ENCODE measurements around the gene PKDCC.
"Not testable (repeated sequence)": the region's sequence is repeated elsewhere in the genome, so short reads cannot be mapped to it uniquely, and the experiment has no call there.

PKDCC gene

GRCh38 chr2:42030200-42030759 lies 17.5 kb upstream of the PKDCC start:
- no peak for DNase-seq (ENCODE audit: low read depth)

- no peak for DNase-seq (ENCODE audit: low read depth)
Observed at GRCh38 chr2:42030829-42031228, 17.0 kb upstream of the PKDCC start.

GRCh38 chr2:42031281-42032223 lies 16.3 kb upstream of the PKDCC start:
- no peak for DNase-seq (ENCODE audit: low read depth)

- DNase-seq (ENCODE audit: low read depth): no peak
Observed at GRCh38 chr2:42032224-42032620, 15.6 kb upstream of the PKDCC start.

GRCh38 chr2:42032745-42033144 lies 15.1 kb upstream of the PKDCC start:
- no peak for DNase-seq (ENCODE audit: low read depth)

- DNase-seq (ENCODE audit: low read depth): not testable (repeated sequence)
Observed at GRCh38 chr2:42034096-42034495, 13.7 kb upstream of the PKDCC start.

- DNase-seq (ENCODE audit: low read depth): no peak
Observed at GRCh38 chr2:42035241-42035640, 12.6 kb upstream of the PKDCC start.

- no peak for DNase-seq (ENCODE audit: low read depth)
Observed at GRCh38 chr2:42036413-42036812, 11.4 kb upstream of the PKDCC start.

- no peak for DNase-seq (ENCODE audit: low read depth)
Observed at GRCh38 chr2:42036940-42037339, 10.9 kb upstream of the PKDCC start.

- DNase-seq (ENCODE audit: low read depth): no peak
Observed at GRCh38 chr2:42040643-42041278, 7.1 kb upstream of the PKDCC start.

GRCh38 chr2:42041377-42042127 lies 6.3 kb upstream of the PKDCC start:
- no peak for DNase-seq (ENCODE audit: low read depth)

GRCh38 chr2:42042631-42043355 lies 5.0 kb upstream of the PKDCC start:
- no peak for DNase-seq (ENCODE audit: low read depth)

- no peak for DNase-seq (ENCODE audit: low read depth)
Observed at GRCh38 chr2:42043789-42044394, 3.9 kb upstream of the PKDCC start.

- DNase-seq (ENCODE audit: low read depth): no peak
Observed at GRCh38 chr2:42044939-42045338, 2.9 kb upstream of the PKDCC start.

GRCh38 chr2:42045352-42045751 lies 2.5 kb upstream of the PKDCC start:
- DNase-seq (ENCODE audit: low read depth): no peak

GRCh38 chr2:42045848-42046748 lies 1.7 kb upstream of the PKDCC start:
- no peak for DNase-seq (ENCODE audit: low read depth)

GRCh38 chr2:42046819-42047487 lies 868 bp upstream of the PKDCC start:
- no peak for DNase-seq (ENCODE audit: low read depth)

GRCh38 chr2:42048299-42049220 lies 739 bp downstream of the PKDCC start:
- no peak for DNase-seq (ENCODE audit: low read depth)

Measured in activated T-cell treated with anti-CD3 and anti-CD28 coated beads for 1 hour (primary cell).